Uterus (tissue), 2 donors: Measurements from ENCODE around the gene MAPRE2.

Experiments
- POLR2A ChIP-seq, 2 donors: fragments of 450-650 bp; IDR thresholded peaks; one replicate each; pipeline ENCODE4 v1.6.1; 2016; ENCODE audit warnings: antibody characterized with exemption in 2 of 2, mild to moderate bottlenecking in 1 of 2, moderate library complexity in 1 of 2
- TF ChIP-seq, protein P1 (sequence below), 4 experiments: fragments of 200-600 bp in 2 of 4; fragments of 450-650 bp in 2 of 4; sonication (generic) in 2 of 4; IDR thresholded peaks; one replicate each; pipeline ENCODE4 v1.5.1; 2016 to 2019; ENCODE audit warnings: antibody characterized with exemption in 4 of 4, mild to moderate bottlenecking in 2 of 4, moderate library complexity in 1 of 4

DNA sequence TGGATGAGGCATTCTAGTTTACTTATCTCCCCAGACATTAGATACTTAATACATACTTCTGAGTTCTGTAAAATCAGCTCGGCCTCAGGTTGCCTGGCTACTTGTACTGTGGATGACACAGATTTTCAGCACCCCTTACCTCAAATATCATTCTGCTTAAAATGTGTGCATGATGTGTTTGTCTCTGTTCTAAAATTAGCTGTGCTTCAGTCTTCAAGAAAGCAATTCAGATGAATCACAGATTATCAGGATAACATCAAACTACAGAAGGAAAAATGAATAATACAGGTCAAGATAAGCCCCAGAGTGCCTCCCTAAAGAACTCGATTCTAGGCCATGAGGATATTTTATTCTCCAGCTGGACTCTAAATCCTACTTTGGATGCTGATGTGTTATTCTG, 21.3 kb upstream of the MAPRE2 start:
- no peak for TF ChIP-seq POLR2A (IDR thresholded peaks at IDR 0.05)
- TF ChIP-seq, protein P1, sequence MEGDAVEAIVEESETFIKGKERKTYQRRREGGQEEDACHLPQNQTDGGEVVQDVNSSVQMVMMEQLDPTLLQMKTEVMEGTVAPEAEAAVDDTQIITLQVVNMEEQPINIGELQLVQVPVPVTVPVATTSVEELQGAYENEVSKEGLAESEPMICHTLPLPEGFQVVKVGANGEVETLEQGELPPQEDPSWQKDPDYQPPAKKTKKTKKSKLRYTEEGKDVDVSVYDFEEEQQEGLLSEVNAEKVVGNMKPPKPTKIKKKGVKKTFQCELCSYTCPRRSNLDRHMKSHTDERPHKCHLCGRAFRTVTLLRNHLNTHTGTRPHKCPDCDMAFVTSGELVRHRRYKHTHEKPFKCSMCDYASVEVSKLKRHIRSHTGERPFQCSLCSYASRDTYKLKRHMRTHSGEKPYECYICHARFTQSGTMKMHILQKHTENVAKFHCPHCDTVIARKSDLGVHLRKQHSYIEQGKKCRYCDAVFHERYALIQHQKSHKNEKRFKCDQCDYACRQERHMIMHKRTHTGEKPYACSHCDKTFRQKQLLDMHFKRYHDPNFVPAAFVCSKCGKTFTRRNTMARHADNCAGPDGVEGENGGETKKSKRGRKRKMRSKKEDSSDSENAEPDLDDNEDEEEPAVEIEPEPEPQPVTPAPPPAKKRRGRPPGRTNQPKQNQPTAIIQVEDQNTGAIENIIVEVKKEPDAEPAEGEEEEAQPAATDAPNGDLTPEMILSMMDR (IDR thresholded peaks at IDR 0.05): no peak
